Small intestine (tissue), 7 donors: ENCODE measurements around the gene CYP39A1. TPM values are rescaled to one million over a fixed set of nuclear protein-coding genes. Genes with fewer than 3 reads are reported as not detected.

Experiments used
- DNase-seq, 2 donors: peaks; one replicate each; pipeline versions ENCODE4 v3.0.0 to v3.0.0-alpha.2; 2013
- FAIRE-seq: peaks from 2 replicates; lab custom pipeline; 2012; peaks lifted over from hg19 to GRCh38; lab: Jason Lieb, UNC
- H3K27ac ChIP-seq, 3 donors: one replicate each; pipeline ENCODE4 v1.5.1; 2013; ENCODE audit warnings: low read length in 2 of 3, mild to moderate bottlenecking in 2 of 3, control low read depth in 1 of 3, inconsistent platforms in 1 of 3, low read depth in 1 of 3, moderate library complexity in 1 of 3
- H3K27me3 ChIP-seq, 3 donors: one replicate each; pipeline ENCODE4 v1.6.1; 2013; ENCODE audit warnings: low read length in 3 of 3, inconsistent platforms in 1 of 3; ENCODE audit not compliant: control insufficient read depth in 3 of 3, insufficient read depth in 3 of 3
- H3K36me3 ChIP-seq, 3 donors: one replicate each; pipeline ENCODE4 v1.6.1; 2013; ENCODE audit warnings: low read length in 3 of 3, inconsistent platforms in 1 of 3, low read depth in 1 of 3, mild to moderate bottlenecking in 1 of 3, moderate library complexity in 1 of 3; ENCODE audit not compliant: control insufficient read depth in 3 of 3, insufficient read depth in 2 of 3
- H3K4me1 ChIP-seq, 3 donors: one replicate each; pipeline ENCODE4 v1.6.1; 2013; ENCODE audit warnings: low read length in 2 of 3, inconsistent platforms in 1 of 3, low read depth in 1 of 3, mild to moderate bottlenecking in 1 of 3, moderate library complexity in 1 of 3; ENCODE audit not compliant: control insufficient read depth in 3 of 3, insufficient read depth in 2 of 3
- H3K4me3 ChIP-seq, 3 donors: one replicate each; pipeline ENCODE4 v1.5.1; 2013; ENCODE audit warnings: low read length in 3 of 3, control low read depth in 1 of 3, inconsistent platforms in 1 of 3, low read depth in 1 of 3, mild to moderate bottlenecking in 1 of 3, moderate library complexity in 1 of 3
- H3K9me3 ChIP-seq, 2 donors: one replicate each; pipeline ENCODE4 v1.6.1; 2013; ENCODE audit warnings: low read depth in 1 of 2, low read length in 1 of 2; ENCODE audit not compliant: control insufficient read depth in 2 of 2, insufficient read depth in 1 of 2
- WGBS, 3 donors: extraction: QIAGEN DNeasy Blood & Tissue Kit; methylation state at CpG; one replicate each; pipeline ENCODE4 v1.1.7; 2013; 5-methylcytosine and 5-hydroxymethylcytosine counted together
- polyA plus RNA-seq, 4 donors: library from polyadenylated mRNA; stranded (reverse) in 3 of 4; unstranded in 1 of 4; fragments of 200-250 nt in 3 of 4; fragments of 120-200 nt in 1 of 4; gene quantifications; one replicate each; pipeline versions ENCODE4 v1.2.1 to v1.2.3, GENCODE V29; 2013
- donor health status: healthy with polysubstance abuse.
- donor health status: control.
- donor health status: control.
- donor health status: Bipolar disorder and iron deficiency.
- donor health status: healthy.

The CYP39A1 gene
- polyA plus RNA-seq, 4 donors, result 0.22 to 3.4 (median 2.5) TPM; not detected in 1

DNA sequence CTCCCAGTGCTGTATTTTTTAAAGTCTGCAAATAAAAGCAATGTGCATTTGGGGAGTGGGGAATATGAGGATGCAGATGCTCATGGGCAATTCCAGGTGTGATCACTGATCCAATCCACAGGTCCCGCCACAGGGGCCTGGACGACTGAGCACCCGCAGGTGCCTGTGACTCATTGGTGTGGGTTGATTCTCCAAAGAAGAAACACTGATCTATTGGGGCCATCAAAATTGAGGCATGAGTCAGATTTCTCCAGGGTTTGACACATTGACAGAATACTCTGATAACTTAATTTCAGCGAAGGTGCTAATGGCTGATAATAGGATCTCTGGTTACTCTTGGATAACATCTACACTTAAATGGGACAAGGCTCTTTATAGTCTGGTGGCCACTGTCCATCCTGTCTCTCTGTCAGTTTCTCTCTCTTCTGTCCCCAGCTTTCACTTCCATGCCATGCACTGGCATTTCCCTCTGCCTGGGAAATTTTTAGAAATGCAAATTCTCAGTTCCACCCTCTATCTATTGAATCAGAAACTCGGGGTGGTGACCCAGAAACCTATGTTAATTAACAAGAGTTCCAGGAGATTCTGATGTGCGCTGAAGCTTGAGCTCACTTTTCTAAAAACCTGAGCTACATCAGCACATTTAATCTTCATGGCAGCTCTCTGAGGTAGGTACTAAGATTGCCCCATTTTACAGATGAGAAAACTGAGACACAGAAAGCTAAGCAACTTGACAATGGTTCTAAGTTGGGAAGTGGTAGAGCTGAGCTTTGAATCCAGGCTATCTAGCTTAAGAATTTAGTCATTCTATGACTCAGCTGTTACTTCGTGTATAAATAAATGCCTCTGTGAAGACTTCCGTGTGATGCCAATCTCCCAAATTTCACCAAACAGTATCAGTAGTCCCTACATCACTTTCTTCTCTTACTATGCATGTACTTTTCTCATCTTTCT lies 151.2 kb downstream of the CYP39A1 start:
- Histone ChIP-seq H3K27me3 (peaks cover 0 to 7% (median 0%) of the 10 kb centered on the region in 3 donors), H3K27ac (no peak overlapping the region), H3K9me3 (no peaks in the 10 kb centered on the region), H3K36me3 (no peaks in the 10 kb centered on the region), H3K4me3 (no peak overlapping the region), H3K4me1 (no peaks in the 10 kb centered on the region)
- FAIRE-seq (no peak), DNase-seq (no peak)
- 76 to 77% (median 76%) methylated on average over 8 of the region's 8 CpGs for WGBS, 3 donors

DNA sequence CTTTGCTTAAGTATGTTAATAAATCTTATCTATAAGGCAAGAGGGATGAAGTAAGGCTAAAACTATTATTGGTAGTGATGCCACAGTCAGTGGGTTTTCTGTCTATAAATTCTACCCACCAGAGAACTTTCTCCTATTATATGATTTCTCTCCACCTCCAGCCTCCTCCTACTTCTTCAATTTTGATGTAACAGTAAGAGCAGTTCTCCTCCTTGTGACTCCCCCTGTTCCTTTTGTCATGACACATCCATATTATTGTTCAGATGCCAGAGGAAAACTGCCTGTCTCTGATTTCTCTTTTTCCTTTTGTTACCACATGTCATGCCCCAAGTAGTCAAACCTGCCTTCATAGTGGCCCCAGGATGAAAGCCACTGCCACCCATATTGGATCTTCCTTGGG lies 152.2 kb downstream of the CYP39A1 start:
- Histone ChIP-seq H3K27me3 (peaks cover 0 to 7% (median 0%) of the 10 kb centered on the region in 3 donors), H3K27ac (no peak overlapping the region), H3K36me3 (no peaks in the 10 kb centered on the region), H3K4me1 (no peaks in the 10 kb centered on the region), H3K9me3 (no peaks in the 10 kb centered on the region), H3K4me3 (no peak overlapping the region)
- DNase-seq (no peak), FAIRE-seq (no peak)

Other genes with a start within 250 kb of the CYP39A1 start
- gene RCAN2, start 161.4 kb downstream of the CYP39A1 start, polyA plus RNA-seq, result 1 to 10 TPM in 3 of 4 donors, under 1 TPM in 1; 0.67 to 8.7 (median 4.0) TPM
- 10 to 100 TPM in 1 of 4 donors, 1 to 10 TPM in 2, not detected in 1; 1.3 to 45.4 (median 3.7) TPM for gene SLC25A27, start 157 bp upstream of the CYP39A1 start, polyA plus RNA-seq
- under 1 TPM in 2 of 4 donors, not detected in 2; 0.04 to 0.49 TPM for gene TDRD6, start 35.1 kb upstream of the CYP39A1 start, polyA plus RNA-seq
- 1 to 10 TPM in 3 of 4 donors, under 1 TPM in 1; 0.67 to 3.5 (median 1.2) TPM for gene PLA2G7, start 82.6 kb upstream of the CYP39A1 start, polyA plus RNA-seq
- under 1 TPM in 1 of 4 donors, not detected in 3; 0.04 TPM for gene ANKRD66, start 94.1 kb upstream of the CYP39A1 start, polyA plus RNA-seq
- 100 to 1,000 TPM in 3 of 4 donors, 10 to 100 TPM in 1; 73.9 to 739 (median 160) TPM for gene MEP1A, start 140.6 kb upstream of the CYP39A1 start, polyA plus RNA-seq